Astrocyte (in vitro differentiated cells and primary cell): Measurements from ENCODE around the gene MTUS2.

Experiments used
- CTCF ChIP-seq: IDR thresholded peaks from 2 replicates; pipeline ENCODE4 v1.5.1; 2011; ENCODE audit warnings: low read depth, mild to moderate bottlenecking, inconsistent platforms, low read length, moderate library complexity; ENCODE audit not compliant: insufficient read depth
- EZH2 ChIP-seq: IDR thresholded peaks from 2 replicates; pipeline ENCODE4 v1.6.1; 2012; ENCODE audit warnings: mild to moderate bottlenecking, low read length, inconsistent platforms; ENCODE audit not compliant: insufficient read depth

GRCh38 chr13:29270271-29270985, 450.3 kb downstream of the MTUS2 start:
- TF ChIP-seq CTCF: no peak
- no peak for TF ChIP-seq EZH2
